ENCODE results near the gene PAN3.
"Not testable (repeated sequence)": the region's sequence is repeated elsewhere in the genome, so short reads cannot be mapped to it uniquely, and the experiment has no call there.

The PAN3 gene, protein sequence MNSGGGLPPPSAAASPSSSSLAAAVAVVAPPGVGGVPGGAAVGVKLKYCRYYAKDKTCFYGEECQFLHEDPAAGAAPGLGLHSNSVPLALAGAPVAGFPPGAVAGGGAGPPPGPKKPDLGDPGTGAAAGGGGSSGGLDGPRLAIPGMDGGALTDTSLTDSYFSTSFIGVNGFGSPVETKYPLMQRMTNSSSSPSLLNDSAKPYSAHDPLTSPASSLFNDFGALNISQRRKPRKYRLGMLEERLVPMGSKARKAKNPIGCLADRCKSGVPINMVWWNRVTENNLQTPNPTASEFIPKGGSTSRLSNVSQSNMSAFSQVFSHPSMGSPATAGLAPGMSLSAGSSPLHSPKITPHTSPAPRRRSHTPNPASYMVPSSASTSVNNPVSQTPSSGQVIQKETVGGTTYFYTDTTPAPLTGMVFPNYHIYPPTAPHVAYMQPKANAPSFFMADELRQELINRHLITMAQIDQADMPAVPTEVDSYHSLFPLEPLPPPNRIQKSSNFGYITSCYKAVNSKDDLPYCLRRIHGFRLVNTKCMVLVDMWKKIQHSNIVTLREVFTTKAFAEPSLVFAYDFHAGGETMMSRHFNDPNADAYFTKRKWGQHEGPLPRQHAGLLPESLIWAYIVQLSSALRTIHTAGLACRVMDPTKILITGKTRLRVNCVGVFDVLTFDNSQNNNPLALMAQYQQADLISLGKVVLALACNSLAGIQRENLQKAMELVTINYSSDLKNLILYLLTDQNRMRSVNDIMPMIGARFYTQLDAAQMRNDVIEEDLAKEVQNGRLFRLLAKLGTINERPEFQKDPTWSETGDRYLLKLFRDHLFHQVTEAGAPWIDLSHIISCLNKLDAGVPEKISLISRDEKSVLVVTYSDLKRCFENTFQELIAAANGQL

DNA sequence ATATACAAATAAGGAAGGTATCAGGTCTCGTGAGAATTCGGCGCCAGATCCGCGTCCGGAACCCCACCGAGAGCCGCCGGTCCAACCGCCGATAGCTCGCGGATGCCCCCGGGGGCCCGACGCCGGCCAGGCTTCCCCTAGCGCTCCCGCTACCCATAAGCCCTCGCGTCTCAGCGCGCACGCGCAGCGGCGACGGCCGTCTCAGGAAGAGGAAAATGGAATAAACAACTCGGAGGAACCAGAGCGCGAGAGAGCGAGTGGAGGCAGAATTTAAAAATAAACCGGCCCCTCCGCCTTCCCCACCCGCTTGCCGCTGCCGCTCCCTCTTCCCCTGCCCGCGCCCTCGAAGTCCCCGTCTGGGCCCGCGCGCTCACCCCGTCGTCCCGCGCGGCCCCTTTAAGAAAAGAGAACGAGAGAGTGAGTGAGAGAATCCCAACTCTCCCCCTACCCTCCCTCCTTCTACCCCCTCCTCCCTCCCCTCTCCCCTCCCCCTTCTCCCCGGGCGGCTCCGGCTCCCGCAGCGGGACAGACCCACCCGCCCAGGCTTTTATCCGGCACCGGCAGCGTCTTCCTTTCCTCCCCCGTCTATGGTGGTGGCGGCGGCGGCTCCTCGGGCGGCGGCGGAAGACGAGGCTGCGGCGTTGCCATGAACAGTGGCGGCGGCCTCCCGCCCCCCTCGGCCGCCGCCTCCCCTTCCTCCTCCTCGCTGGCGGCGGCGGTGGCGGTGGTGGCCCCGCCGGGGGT lies at the start of gene PAN3:
Gene PAN3, plus strand, starts transcription at position 534 of the 744 bp plus-strand sequence. Its CDS starts 113 bp downstream, at position 647.
- DNase-seq: peak; percentile 93
- in situ Hi-C loops (cut with MboI; ENCODE audit: low pct_unique_long_range_greater_than_20kb, low sequenced_read_pairs): no loop called here

DNA sequence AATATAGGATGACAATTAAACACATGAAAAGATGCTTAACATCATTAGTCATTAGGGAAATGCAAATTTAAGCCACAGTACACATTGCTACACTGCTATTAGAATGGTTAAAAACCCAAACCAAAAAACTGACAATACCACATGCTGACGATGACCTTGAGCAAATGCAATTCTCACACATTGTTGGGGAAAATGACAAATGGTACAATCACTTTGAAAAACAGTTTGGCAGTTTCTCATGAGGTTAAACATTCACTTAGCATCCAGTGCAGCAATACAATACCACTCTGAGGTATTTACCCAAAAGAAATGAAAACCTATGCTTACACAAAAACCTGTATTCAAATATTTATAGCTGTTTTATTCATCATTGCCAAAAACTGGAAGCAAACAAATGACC lies 49.3 kb upstream of the PAN3 start:
- in situ Hi-C loops (cut with MboI; ENCODE audit: low pct_unique_long_range_greater_than_20kb, low sequenced_read_pairs): no loop called here
- no peak for DNase-seq

DNA sequence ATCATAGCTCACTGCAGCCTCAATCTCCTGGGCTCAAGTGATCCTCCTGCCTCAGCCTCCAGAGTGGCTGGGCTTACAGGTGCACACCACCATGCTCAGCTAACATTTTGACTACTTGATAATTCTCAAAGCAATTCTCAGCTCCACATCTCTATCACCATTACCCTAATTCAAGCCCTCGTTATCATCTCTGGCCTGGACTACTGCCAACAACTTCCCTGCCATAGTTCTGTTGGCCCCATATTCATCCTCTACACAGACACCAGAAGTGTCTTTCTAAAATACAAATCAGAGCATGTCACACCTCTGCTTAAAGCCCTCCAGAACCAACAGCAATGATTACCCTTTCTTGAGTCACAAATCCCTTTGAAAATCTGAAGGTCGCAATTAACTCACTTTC lies 45.9 kb upstream of the PAN3 start:
- DNase-seq: no peak
- in situ Hi-C loops (cut with MboI; ENCODE audit: low pct_unique_long_range_greater_than_20kb, low sequenced_read_pairs): no loop called here

DNA sequence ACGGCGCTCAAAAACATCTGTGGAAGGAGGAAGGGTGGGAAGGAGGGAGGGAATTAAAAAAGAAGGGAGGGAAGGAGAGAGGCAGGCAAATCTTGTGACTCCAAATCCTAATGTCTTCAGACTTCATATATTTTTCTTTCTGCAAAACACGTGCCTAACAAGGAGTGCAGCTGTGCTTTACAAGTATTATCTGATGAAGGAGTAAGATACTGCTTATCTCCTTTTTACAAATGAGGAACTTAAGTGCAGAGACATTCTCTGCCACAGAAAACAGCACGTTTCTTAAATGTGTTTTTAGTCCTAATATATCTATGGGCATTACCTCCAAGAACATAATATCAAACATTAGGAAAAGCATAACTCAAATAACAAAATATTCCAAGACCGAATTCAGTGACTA lies 44.5 kb upstream of the PAN3 start:
- in situ Hi-C loops (cut with MboI; ENCODE audit: low pct_unique_long_range_greater_than_20kb, low sequenced_read_pairs): no loop called here
- peak; percentile 90 for DNase-seq

DNA sequence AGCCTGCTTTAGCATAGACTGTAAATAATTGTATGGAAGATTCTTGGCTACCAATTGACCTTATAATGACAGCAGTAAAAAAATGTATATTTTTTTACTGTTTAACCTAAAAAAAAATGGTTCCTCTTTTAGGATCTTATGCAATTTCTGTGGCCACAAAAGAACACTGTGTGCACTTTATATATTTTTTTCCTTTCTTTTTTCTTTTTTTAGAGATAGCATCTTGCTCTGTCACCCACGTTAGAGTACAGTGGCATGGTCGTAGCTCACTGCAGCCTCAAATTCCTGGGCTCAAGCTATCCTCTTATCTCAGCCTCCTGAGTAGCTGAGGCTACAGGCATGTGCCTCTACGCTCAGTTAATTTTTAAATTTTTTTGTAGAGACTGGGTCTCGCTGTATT lies 44.0 kb upstream of the PAN3 start:
- DNase-seq: no peak
- in situ Hi-C loops (cut with MboI; ENCODE audit: low pct_unique_long_range_greater_than_20kb, low sequenced_read_pairs): no loop called here

DNA sequence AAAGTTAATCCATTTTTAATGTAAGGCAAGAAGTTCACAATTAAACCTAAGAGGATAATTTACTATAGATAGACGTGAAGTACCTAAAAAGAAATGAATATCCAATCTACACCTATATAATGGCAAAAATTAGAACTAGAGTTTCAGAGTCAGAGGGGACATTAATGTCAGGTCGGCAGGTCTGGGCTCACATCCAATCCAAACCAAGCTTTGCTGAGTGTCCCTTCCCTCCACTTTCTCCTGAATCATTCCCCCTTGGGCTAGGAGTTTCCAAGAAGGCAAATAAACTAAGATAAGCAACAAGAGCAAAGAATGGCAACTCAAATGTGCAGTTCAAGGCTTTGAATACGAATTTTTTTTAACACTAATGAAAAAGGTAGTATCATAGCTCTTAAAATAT lies 40.8 kb upstream of the PAN3 start:
- DNase-seq: no peak
- in situ Hi-C loops (cut with MboI; ENCODE audit: low pct_unique_long_range_greater_than_20kb, low sequenced_read_pairs): no loop called here

DNA sequence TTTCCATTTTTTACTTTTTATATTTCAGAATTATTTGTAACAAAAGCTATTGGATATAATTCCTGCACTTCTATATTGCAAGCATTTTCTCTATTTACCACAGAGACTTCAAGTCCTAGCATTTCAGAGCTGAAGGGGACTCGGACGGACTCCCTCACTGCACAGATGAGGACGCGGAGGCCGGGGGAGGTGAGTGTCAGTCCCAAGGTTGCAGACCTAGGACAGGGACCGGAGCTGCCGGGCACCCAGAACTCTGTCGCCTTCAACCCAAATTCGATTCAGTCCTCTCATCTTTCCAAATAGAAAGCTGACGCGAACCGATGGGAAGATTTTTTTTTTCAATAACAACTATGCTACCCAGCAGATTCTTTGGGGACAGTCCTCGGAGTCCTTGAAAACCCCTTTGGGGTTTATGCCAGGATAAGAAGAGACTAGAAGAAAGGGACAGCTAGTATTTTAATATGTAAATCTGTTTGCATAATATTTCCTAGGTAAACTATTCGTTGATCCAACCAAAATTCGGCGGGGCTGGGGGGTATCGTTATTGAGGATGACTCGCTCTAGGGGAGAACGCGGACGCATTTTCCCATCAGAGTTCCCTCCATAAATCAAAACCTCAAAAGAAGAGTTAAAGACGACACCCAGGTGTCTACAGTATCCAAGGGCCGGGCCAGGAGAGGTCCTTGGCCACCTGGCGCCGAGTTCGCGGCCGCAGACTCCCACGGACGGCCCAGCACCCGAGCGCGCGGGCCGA lies 38.8 kb upstream of the PAN3 start:
- DNase-seq: no peak
- in situ Hi-C loops (cut with MboI; ENCODE audit: low pct_unique_long_range_greater_than_20kb, low sequenced_read_pairs): no loop called here

DNA sequence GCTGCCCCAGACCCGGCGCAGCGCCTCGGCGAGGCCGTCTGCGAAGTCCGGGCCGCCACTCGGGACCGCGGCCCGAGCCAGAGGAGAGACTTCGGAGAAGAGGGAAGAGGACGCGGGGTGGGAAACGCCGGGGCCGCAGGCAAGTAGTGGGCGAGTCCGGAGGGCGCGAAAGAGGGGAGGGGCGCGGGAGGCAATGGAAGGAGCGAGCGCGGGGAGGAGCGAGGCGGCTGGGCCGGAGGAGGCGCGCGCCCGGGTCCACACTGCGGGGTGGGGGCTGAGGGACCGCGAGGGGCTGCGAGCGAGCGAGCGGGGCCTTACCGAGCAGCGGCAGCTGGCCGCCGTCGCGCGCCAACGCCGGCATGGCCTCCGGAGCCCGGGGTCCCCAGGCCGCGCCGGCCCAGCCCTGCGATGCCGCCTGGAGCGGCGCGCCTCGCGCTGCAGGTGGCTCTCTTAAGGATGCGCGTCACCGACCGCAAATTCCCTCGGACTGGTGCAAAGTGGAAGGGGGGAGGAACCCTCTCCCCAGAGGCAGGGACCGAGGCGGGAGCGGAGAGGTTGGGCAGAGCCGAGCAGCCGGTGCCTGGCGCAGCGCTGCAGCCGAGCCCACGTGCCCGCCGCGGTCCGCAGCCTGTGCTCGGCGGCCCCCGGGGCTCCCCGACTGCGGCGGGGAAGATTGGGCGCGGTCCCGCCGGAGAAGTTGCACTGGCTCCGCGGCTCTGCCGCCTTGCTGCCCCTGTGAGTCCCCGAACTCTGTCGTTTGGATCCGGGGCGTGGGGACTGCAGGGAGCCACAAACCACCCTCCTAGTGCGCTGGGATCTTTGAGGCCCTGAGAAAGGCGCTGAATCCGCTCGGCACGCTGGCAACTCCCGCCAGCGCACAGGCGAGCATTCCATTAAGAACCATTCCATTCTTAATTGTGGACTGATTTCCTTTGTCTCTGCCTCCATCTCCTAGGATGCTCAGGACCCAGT lies 37.9 kb upstream of the PAN3 start, which contains the start of gene FLT3:
Gene FLT3, minus strand, starts transcription at position 427 of the 972 bp plus-strand sequence. Its CDS starts 66 bp downstream, at position 361.
- DNase-seq: peak; percentile 92
- in situ Hi-C loops (cut with MboI; ENCODE audit: low pct_unique_long_range_greater_than_20kb, low sequenced_read_pairs): no loop called here

DNA sequence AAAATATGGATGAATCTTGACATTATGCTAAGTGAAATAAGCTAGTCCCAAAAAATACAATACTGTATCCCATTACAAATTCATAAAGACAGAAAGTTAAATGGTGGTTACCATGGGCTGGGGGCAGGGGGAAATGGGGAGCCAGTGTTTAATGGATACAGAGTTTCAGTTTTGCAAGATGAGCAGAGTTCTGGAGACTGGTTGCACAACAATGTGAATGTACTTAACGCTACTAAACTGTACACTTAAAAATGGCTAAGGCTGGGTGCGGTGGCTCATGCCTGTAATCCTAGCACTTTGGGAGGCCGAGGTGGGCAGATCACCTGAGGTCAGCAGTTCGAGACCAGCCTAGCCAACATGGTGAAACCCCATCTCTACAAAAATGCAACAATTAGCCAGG lies 36.5 kb upstream of the PAN3 start:
- DNase-seq; in situ Hi-C loops (cut with MboI; ENCODE audit: low pct_unique_long_range_greater_than_20kb, low sequenced_read_pairs): not testable (repeated sequence)

DNA sequence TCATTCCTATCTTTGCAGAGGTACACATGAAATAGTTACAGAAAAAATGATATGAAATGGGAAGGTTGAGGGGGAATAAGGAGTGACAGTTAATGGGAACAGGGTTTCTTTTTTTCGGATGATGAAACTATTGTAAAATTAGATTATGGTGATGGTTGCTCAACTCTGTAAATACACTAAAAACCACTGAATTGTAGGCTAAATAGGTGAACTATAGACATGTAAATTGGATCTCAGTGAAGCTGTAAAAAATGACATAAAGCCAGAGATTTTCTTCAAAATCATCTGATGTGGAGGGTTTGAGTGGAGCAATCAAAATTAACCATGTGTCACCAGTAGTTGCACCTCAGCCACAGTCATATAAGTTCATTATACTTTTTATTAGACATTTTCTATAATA lies 31.4 kb upstream of the PAN3 start:
- DNase-seq: no peak
- in situ Hi-C loops (cut with MboI; ENCODE audit: low pct_unique_long_range_greater_than_20kb, low sequenced_read_pairs): no loop called here

DNA sequence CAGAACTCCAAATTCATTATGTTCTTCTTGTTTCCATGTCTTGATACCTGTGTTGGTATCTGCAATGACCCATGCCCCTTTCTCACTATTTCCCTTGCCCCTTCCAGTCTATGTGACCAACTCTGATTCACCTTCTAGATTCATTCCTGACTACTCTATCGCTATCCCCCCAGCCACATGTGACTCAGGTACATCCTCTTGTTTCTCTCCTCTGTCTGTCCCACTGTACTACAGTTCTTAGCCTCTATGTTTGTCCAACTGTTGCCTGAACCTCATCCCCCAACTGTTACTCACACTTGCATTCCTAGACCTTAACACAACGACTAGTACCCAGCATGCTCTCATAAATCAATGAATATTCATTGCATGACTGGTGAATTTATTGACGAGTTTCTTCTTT lies 27.9 kb upstream of the PAN3 start:
- in situ Hi-C loops (cut with MboI; ENCODE audit: low pct_unique_long_range_greater_than_20kb, low sequenced_read_pairs): no loop called here

DNA sequence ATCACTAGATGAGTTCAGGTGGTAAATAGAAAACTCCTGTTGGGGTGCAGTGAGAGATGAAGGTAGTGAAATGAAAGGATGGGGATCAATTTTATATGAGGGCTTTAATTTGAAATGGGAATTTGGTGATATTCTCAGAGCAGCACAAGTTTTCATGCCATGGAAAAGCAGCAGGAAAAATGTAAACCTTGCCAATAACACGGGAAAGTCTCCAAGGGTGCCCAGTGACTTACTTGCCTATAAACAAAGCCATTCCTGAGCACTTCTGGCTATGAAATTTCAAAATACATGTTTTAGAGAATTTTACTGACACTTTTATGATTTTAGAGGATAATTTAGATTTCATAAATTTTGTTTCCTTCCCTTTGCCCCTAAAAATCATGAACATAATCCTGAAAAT lies 21.6 kb upstream of the PAN3 start:
- in situ Hi-C loops (cut with MboI; ENCODE audit: low pct_unique_long_range_greater_than_20kb, low sequenced_read_pairs): no loop called here
- DNase-seq: no peak

More for the DNA sequence above, 27.9 kb upstream of the PAN3 start:
- DNase-seq: no peak

DNA sequence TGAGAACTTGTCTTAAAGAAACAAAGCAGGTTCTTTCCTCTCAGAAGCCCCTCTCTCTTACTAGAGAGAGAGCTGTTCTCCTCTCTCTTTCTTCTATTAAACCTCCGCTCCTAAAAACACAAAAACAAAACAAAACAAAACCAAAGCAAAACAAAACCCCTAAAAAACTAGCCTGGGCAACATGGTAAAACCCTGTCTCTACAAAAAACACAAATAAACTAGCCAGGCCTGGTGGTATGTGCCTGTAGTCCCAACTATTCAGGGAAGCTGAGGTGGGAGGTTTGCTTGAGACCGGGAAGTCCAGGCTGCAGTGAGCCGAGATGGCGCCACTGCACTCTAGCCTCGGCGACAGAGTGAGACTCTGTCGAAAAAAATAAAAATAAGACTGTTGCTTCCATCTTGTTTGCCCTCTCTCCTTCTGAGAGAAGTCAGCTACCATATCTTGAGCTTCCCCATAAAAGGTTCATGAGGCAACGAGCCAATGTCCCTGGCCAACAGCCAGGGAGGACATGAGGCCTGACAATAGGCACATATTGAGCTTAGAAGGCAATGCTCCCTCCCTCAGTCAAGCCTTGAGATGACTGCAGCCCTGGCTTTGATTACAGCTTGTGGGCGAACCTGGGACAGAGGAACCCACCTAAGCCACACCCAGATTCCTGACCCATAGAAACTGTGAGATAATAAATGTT lies 20.5 kb upstream of the PAN3 start:
- DNase-seq: no peak
- in situ Hi-C loops (cut with MboI; ENCODE audit: low pct_unique_long_range_greater_than_20kb, low sequenced_read_pairs): no loop called here

DNA sequence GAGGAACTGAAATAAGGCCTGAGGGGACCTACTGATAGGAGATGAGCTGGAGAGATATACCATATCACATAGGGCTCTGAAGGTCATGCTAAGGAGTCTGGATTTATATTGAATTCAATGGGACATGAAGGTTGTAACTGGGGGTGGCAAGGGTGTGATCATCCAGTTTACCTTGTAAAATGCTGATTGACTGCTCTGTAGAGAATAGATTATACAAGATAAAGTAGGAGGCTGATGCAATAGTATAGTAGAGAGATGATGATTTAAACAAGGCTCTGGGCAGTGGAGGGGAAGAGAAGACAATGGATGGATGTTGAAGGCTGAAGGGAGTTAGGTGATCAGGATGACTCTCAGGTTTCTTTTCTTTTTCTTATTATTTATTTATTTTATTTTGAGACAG lies 18.0 kb upstream of the PAN3 start:
- no peak for DNase-seq
- in situ Hi-C loops (cut with MboI; ENCODE audit: low pct_unique_long_range_greater_than_20kb, low sequenced_read_pairs): no loop called here

DNA sequence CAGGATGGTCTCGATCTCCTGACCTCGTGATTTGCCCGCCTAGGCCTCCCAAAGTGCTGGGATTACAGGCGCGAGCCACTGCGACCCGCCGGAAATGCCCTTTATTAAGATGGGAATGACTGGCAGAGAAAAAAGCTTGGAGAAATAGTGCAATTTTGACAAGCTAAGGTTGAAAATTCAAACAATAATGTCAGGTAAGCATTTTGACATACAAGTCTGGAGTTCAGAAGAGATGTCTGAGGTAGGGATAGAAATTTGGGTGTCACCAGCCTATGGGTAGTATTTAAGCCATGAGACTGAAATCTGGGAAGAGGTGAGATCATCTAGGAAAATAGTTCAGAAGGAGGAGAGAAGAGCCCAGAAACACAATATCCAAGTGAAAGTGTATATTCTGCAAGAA lies 17.1 kb upstream of the PAN3 start:
- in situ Hi-C loops (cut with MboI; ENCODE audit: low pct_unique_long_range_greater_than_20kb, low sequenced_read_pairs): no loop called here
- no peak for DNase-seq

DNA sequence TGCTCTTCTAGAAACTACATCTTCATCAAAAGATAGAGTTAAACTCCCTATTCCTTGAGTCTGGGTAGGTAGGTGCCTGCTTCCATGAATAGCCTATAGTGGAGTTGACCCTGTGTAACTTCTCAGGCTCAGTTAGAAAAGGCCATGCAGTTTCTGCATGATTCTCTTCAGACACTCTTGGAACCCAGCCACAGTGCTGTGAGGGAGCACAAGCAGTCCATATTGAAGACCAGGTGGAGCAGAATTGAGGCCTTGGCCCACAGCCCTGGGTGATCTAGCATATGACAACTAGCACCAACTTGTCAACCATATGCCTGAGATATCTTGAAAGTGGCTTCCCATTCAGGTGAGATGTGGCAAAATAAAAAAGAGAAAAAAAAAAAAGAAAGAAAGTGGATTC lies 10.3 kb upstream of the PAN3 start:
- in situ Hi-C loops (cut with MboI; ENCODE audit: low pct_unique_long_range_greater_than_20kb, low sequenced_read_pairs): no loop called here
- DNase-seq: no peak

DNA sequence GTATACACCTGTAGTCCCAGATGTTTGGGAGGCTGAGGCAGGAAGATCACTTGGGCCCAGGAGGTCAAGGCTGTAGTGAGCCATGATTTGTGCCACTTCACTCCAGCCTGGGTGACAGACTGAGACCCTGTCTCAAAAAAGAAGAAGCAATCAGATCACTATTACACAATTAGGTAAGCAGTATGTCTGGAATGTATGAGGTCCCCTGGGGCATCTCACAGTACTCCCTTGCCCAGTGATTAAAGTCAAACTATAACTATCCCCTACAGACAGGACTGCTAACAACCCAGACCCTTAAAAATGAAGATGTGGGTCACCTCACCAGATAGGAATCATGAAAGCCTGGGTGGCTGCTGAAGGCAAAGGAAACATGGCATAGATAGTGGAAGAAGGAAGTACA lies 9.4 kb upstream of the PAN3 start:
- in situ Hi-C loops (cut with MboI; ENCODE audit: low pct_unique_long_range_greater_than_20kb, low sequenced_read_pairs): no loop called here
- no peak for DNase-seq

All from KBM-7 (cell line).